Stimulated activated CD4-positive, alpha-beta T cell treated with anti-CD3 and anti-CD28 coated beads, Interleukin-1b, Interleukin-23, amount 100 ng/mL, for 48 hours (primary cell): ENCODE measurements around the gene MTHFD2L.
"Not testable (repeated sequence)": the region's sequence is repeated elsewhere in the genome, so short reads cannot be mapped to it uniquely, and the experiment has no call there.

Experiments
- DNase-seq: peaks from one replicate; pipeline ENCODE4 v3.0.0-alpha.2; 2020

Gene MTHFD2L

DNA sequence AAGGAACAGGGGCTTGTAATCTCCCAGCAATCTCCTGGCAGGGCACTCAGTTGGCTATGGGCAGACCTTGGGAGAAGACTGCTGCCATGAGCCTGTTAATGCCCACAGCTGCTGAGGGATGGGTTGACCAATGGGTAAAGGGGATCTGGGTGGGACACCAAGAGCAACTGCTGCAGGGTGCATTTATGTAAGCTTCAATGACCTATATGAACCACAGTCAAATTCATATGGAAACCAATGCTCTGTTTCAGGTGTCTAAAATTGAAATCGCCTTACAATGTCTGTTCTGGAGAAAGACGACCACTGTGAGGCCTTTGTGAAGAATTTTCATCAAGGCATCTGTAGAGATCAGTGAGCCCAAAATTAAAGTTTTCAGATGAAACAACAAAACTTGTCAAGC lies 156.4 kb downstream of the MTHFD2L start:
- no peak for DNase-seq

DNA sequence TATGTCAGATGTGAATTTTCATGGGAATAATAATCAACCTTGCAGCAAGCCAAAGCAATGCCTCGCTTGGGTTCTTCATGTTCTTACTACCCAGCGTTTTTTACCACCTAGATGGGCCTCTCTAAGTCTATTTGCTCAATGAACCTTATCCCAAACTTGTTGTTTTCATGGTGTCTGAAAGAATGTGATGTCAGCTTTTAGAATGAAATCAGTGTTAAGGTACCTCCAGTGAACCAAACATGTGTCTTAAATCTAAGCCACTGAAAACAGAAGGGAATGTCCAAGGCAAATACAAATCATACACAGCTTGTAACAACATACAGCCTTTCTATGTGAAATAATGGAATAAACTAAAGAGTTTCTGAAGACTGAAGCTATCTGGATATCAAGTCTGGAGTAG lies 157.0 kb downstream of the MTHFD2L start:
- DNase-seq: no peak

DNA sequence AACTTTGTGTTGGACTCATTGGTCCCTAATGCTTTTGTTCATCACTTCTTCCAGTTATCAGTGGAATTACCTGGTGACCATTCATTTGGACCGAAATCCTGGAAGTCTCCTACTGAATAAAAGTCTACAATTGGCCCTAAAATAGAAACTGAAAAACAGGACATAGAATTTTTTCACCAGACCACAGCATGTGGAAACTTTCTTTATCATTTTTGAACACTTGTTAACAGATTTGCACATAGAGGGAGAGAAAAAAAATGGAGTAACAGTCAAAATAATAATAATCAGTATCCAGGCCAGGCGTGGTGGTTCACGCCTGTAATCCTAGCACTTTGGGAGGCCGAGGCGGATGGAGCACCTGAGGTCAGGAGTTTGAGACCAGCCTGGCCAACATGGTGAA lies 157.5 kb downstream of the MTHFD2L start:
- no peak for DNase-seq

- no peak for DNase-seq
These were observed 158.5 kb downstream of the MTHFD2L start for GRCh38 chr4:74316397-74316796.

DNA sequence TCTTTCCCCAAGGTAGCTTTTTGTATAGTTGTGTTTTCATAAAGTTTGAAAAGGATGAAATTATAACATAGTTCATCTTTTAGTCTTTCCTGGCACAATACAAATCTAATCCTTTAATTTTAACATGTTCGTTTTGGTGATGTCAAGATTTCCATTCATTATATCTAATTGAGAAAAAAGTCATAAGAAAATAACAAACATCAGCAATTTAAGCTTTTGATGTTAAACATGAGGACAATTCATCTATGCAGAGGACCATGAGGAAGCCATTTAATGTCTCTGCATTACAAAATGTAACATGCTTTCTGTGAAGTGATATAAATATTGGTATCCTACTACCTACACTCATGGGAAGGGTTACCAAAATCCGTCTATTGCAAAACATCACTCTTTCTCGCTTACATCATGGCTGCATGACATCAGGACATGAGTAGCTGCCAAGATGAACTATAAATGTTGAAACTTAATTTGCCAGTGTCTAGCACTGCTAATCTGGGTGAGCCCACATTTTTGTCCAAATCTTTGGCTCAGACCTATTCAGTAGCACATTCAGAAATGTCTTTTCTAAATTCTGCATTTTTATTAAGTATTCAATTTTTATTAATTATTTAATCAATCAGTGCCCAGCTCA lies 159.8 kb downstream of the MTHFD2L start:
- no peak for DNase-seq

GRCh38 chr4:74318276-74318675 lies 160.4 kb downstream of the MTHFD2L start:
- no peak for DNase-seq

DNA sequence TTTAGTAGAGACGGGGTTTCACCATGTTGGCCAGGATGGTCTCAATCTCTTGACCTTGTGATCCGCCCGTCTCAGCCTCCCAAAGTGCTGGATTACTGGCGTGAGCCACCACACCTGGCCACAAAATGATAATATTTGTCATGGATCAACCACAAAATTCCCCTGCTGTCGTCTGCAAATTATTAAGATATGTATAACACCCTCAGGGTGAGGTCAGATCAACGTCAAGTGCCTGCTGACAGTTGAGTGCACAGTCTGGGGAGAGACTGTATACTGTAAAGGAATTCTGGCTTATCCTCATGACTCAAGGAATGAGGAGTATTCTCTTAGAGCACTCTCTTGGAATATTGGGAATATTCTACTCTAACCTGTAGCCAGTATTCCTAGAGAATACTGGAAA lies 161.6 kb downstream of the MTHFD2L start:
- DNase-seq: no peak

- peak; percentile 56 for DNase-seq
These were observed 162.7 kb downstream of the MTHFD2L start for GRCh38 chr4:74320559-74321118.

- DNase-seq: no peak
These were observed 164.4 kb downstream of the MTHFD2L start for GRCh38 chr4:74322301-74322700.

GRCh38 chr4:74323663-74324062 lies 165.7 kb downstream of the MTHFD2L start:
- DNase-seq: no peak

DNA sequence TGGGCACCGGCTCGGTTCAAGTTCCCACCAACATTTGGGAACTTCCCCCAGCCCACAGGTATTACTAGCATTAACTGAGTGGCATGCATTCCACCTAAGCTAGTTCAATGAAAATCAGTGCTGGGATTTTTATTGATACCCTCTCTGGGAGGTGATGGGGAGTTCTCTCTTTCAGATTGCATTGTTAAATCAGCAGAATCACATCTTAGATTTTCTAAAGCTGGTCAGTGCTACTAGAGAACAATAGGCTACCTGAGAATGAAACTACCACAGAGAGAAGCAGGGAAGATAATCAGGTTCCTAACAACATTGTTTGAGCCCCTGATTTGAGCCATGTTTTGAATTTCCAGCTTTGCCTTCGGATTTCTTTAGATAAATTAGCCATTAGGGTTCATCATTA lies 166.3 kb downstream of the MTHFD2L start:
- no peak for DNase-seq

- no peak for DNase-seq
These were observed 168.0 kb downstream of the MTHFD2L start for GRCh38 chr4:74325886-74326285.

DNA sequence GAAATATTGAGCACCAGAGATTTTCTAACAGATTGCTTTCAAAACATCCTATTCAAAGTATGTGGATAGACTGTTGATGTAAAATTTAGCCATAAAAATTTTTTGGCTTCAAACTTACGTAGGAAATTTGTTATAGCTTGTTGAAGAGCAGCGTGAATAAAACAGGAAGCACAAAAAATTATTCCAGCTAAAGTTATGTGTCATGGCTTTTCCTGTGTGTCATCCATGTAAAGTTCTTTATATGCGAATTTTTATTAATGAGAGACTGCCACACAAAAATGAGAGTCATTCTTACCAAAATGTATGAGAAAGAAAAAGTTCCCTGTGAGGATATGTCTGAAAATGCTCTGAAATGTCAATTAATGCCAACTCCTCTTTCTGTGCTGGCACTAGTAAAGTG lies 169.8 kb downstream of the MTHFD2L start:
- DNase-seq: no peak

DNA sequence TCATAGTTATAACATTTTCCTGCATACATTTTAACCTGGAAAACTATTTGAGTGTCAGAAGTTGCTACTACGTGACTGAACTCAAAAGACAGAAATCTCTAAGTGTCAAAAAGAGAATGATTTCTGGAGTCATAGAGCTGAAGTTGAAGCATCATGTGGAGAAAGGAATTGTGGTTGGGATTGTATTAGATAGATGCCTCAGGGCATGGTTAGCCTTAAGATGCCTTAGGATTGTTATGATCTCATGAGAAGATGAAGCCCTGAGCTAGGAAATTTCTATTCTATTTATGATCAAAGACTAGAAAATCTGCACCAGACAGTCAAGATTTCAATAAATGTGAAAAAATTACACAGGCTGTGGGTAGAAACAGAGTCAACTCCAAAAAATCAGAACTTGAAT lies 170.6 kb downstream of the MTHFD2L start:
- no peak for DNase-seq

DNA sequence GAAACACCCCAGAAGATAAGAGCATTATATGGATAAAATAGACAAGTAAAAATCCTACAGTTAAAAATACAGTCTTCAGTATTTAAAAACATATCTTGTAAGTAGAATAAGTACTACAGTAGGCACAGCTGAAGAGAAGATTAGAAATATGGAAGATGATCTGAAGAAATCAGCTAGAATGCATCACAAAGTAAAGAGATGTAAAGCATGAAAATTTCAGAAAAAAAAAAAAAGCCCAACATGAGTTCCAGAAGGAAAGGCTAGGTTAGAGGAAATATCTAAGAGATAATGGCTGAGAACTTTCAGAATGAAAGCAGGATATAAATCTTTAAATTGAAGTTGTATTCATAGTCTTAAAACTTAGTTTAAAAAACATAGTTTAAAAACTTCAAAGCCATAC lies 171.4 kb downstream of the MTHFD2L start:
- DNase-seq: no peak

- no peak for DNase-seq
These were observed 172.4 kb downstream of the MTHFD2L start for GRCh38 chr4:74330295-74330750.

- no peak for DNase-seq
These were observed 173.3 kb downstream of the MTHFD2L start for GRCh38 chr4:74331252-74331651.

GRCh38 chr4:74331944-74332343 lies 174.0 kb downstream of the MTHFD2L start:
- no peak for DNase-seq

GRCh38 chr4:74334636-74335035 lies 176.7 kb downstream of the MTHFD2L start:
- DNase-seq: no peak

DNA sequence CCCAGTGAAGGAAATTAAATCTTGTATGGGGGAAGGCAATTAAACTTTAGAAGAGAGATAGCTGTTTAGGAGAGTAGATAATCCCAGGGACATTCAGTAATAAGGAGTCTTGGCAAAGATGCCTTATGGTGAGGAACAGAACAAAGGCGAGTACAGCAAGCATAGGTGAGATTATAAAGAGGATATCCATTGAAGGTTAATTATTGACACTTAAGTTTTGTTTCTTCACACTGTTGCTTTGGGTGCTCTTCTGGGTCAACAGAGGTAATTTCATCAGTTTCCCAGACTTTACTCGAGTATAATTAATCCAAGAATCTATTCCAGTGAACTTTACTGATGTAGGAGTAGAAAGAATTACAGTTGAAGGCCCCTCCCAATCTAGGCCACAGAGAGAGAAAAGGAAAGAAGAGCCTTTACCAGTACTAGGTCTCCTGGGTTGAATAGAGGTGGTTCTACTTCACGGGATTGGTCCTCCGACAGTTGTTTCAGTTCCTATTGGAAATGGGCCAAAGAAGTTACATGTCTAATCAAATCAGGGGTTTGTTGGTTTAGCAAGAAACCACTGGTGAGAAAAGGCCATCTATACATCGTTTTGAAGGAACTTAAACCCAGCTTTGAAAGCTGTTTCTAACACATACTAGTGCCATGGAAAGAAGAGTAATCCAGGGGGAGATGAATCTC lies 177.6 kb downstream of the MTHFD2L start:
- DNase-seq: no peak

- no peak for DNase-seq
These were observed 180.9 kb downstream of the MTHFD2L start for GRCh38 chr4:74338792-74339333.

- DNase-seq: no peak
These were observed 181.6 kb downstream of the MTHFD2L start for GRCh38 chr4:74339501-74339900.

GRCh38 chr4:74340421-74340820 lies 182.5 kb downstream of the MTHFD2L start:
- DNase-seq: not testable (repeated sequence)

GRCh38 chr4:74344031-74344430 lies 186.1 kb downstream of the MTHFD2L start:
- no peak for DNase-seq
